A549 (cell line): Measurements from ENCODE around the gene FGF6.

Experiments used
- POLR2A ChIP-seq: IDR thresholded peaks from 2 replicates; pipeline ENCODE4 v1.6.1; 2012; ENCODE audit warnings: mild to moderate bottlenecking, low read length
- ZFP36 ChIP-seq: fragments of 450-650 bp; IDR thresholded peaks from 2 replicates; pipeline ENCODE4 v1.6.1; 2014; ENCODE audit warnings: borderline replicate concordance; ENCODE audit not compliant: partially characterized antibody
- TF ChIP-seq, protein P1 (sequence below): fragments of >200 bp; sonication (Bioruptor Twin); formaldehyde crosslinking; IDR thresholded peaks from 3 replicates; pipeline ENCODE4 v1.5.1; 2016
- TF ChIP-seq, protein P2 (sequence below): fragments of 450-650 bp; IDR thresholded peaks from 2 replicates; pipeline ENCODE4 v1.6.1; 2014; ENCODE audit warnings: antibody characterized with exemption

DNA sequence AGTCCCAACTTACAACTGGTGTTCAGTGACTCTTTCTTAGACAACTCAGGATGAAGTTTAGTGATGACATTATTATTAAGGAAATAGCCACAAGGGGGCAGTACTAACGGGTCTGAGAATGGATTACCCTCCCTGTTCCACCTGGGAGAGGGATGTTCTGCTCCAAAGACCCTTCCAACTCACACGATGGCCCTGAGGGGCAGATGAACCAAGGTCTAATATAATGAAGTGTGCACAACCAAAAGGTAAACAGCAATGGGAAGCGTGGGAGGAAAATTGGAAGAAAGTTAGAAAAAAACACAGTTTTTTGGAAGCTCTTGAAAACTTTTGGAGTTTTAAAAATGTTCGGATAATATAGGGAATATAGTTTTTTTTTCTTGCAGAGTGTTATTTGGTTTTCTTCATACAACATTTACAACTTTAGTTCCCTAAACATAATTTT, 24.0 kb downstream of the FGF6 start:
- TF ChIP-seq ZFP36 (no peak), POLR2A (no peak)
- TF ChIP-seq, protein P1, sequence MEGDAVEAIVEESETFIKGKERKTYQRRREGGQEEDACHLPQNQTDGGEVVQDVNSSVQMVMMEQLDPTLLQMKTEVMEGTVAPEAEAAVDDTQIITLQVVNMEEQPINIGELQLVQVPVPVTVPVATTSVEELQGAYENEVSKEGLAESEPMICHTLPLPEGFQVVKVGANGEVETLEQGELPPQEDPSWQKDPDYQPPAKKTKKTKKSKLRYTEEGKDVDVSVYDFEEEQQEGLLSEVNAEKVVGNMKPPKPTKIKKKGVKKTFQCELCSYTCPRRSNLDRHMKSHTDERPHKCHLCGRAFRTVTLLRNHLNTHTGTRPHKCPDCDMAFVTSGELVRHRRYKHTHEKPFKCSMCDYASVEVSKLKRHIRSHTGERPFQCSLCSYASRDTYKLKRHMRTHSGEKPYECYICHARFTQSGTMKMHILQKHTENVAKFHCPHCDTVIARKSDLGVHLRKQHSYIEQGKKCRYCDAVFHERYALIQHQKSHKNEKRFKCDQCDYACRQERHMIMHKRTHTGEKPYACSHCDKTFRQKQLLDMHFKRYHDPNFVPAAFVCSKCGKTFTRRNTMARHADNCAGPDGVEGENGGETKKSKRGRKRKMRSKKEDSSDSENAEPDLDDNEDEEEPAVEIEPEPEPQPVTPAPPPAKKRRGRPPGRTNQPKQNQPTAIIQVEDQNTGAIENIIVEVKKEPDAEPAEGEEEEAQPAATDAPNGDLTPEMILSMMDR = peak; percentile 70
- TF ChIP-seq, protein P2, sequence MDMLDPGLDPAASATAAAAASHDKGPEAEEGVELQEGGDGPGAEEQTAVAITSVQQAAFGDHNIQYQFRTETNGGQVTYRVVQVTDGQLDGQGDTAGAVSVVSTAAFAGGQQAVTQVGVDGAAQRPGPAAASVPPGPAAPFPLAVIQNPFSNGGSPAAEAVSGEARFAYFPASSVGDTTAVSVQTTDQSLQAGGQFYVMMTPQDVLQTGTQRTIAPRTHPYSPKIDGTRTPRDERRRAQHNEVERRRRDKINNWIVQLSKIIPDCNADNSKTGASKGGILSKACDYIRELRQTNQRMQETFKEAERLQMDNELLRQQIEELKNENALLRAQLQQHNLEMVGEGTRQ = no peak
